NCI-H2196 (cell line): Measurements from ENCODE around the gene SMO.
"Not testable (repeated sequence)": the region's sequence is repeated elsewhere in the genome, so short reads cannot be mapped to it uniquely, and the experiment has no call there.

Experiments
- DNase-seq: peaks from one replicate; lab custom pipeline; 2025; ENCODE audit not compliant: unreplicated experiment; lab: John Stamatoyannopoulos, UW

SMO gene

GRCh38 chr7:129208667-129209066 is 20.2 kb downstream of the SMO start:
- DNase-seq, result no peak

- no peak for DNase-seq
Observed at GRCh38 chr7:129209067-129209926, 20.9 kb downstream of the SMO start.

- peak; percentile 84 for DNase-seq
Observed at GRCh38 chr7:129210256-129210988, 22.0 kb downstream of the SMO start.

- no peak for DNase-seq
Observed at GRCh38 chr7:129210989-129211312, 22.5 kb downstream of the SMO start.

GRCh38 chr7:129212126-129212525 is 23.7 kb downstream of the SMO start:
- DNase-seq, result no peak

- DNase-seq, result no peak
Observed at GRCh38 chr7:129212596-129212995, 24.2 kb downstream of the SMO start.

GRCh38 chr7:129213828-129214227 is 25.4 kb downstream of the SMO start:
- peak; percentile 43 for DNase-seq

- DNase-seq, result not testable (repeated sequence)
Observed at GRCh38 chr7:129215691-129216090, 27.3 kb downstream of the SMO start.

- not testable (repeated sequence) for DNase-seq
Observed at GRCh38 chr7:129216101-129216715, 27.8 kb downstream of the SMO start.

GRCh38 chr7:129216821-129217416 is 28.5 kb downstream of the SMO start:
- not testable (repeated sequence) for DNase-seq

- DNase-seq, result peak; percentile 86
Observed at GRCh38 chr7:129218514-129219062, 30.2 kb downstream of the SMO start.

GRCh38 chr7:129219166-129219565 is 30.7 kb downstream of the SMO start:
- not testable (repeated sequence) for DNase-seq

- DNase-seq, result no peak
Observed at GRCh38 chr7:129222064-129222463, 33.6 kb downstream of the SMO start.

- peak; percentile 96 for DNase-seq
Observed at GRCh38 chr7:129224251-129225205, 36.1 kb downstream of the SMO start, which contains the start of gene AHCYL2. TSS of gene AHCYL2 (plus strand) at chr7:129225030.

- DNase-seq, result no peak
Observed at GRCh38 chr7:129225206-129225930, 36.9 kb downstream of the SMO start.

GRCh38 chr7:129225931-129226572 is 37.6 kb downstream of the SMO start:
- no peak for DNase-seq

GRCh38 chr7:129227646-129228578 is 39.5 kb downstream of the SMO start:
- no peak for DNase-seq

- DNase-seq, result no peak
Observed at GRCh38 chr7:129228633-129229032, 40.2 kb downstream of the SMO start.
